ENCODE results near the gene PLCB2. TPM values are rescaled to one million over a fixed set of nuclear protein-coding genes. Genes with fewer than 3 reads are reported as not detected.
A peak's percentile ranks its signal among the peaks of the same experiment; 100 is the strongest.

PLCB2 gene
- total RNA-seq, 1 donor from 2014 or later = 0.56 TPM

DNA sequence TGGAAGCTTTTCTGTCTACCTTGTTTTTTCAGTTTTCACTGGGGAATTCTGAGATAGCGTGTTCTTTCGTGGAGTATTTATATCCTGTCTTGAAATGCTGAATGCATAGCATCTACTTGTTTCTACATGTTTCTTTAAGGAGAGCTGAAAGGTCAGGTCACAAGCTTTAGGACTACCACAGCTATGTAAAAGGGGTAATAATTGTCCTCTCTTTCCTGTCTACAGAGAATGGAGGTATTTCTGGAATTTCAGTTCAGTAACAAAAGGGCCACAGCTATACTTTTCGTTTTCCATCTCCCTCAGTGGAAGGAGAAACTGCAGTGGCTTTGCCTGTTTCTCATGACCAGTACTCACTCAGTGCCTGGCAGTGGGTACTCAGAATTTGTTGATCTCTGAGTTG, 20.4 kb upstream of the PLCB2 start:
- Histone ChIP-seq H3K9me3 (ENCODE audit: low read depth) (no peaks in the 10 kb centered on the region), H3K79me2 (ENCODE audit: low read depth) (no peaks in the 10 kb centered on the region), H3K36me3 (no peaks in the 10 kb centered on the region), H3K27me3 (peaks cover 57% of the 10 kb centered on the region), H3K4me3 (no peak overlapping the region), H4K20me1 (ENCODE audit: low read depth) (peaks cover 41% of the 10 kb centered on the region), H2AFZ (replicated peaks) (no peak overlapping the region), H3K4me1 (peaks cover 43% of the 10 kb centered on the region), H3K9ac (no peak overlapping the region), H3K4me2 (peak overlapping the region; percentile 68), H3F3A (ENCODE audit: low read depth) (peaks cover 38% of the 10 kb centered on the region), H3K27ac (no peak overlapping the region)
- no peaks in the 10 kb centered on the region for H3K9me3 Mint-ChIP-seq
- H3K4me1 Mint-ChIP-seq = peaks cover 60% of the 10 kb centered on the region
- no peak overlapping the region for H3K27ac Mint-ChIP-seq
- DNase-seq (ENCODE audit: low spot score) = no peak
- H3K27me3 Mint-ChIP-seq (ENCODE audit: insufficient read depth, low read depth) = peaks cover 7% of the 10 kb centered on the region
- no peak for TF ChIP-seq EZH2 (IDR thresholded peaks at IDR 0.05)
- peak overlapping the region; percentile 35 for H3K4me3 Mint-ChIP-seq
- H3K36me3 Mint-ChIP-seq = peaks cover 7% of the 10 kb centered on the region

DNA sequence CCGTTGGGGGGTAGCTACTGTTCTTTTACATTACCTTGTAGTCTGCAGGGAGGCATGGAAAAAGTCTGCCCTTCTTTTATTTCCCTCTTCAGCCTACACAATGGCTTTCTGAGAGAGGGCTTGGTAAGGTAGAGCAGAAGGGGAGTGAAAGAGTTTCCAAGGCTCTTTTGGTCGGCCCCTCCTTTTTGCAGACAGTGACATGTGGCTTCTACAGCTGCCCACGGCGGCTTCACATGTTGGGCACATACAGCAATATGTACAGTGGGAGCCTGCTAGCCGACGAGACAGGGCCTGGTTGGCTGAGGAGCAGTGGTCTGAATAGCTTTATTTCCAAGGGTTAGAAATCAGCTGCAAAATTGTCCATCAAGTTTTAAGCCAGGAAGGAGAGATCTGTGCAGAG, 19.7 kb upstream of the PLCB2 start:
- H3K36me3 ChIP-seq = no peaks in the 10 kb centered on the region
- H3K27ac ChIP-seq = no peak overlapping the region
- peak overlapping the region; percentile 9 for H3K4me3 ChIP-seq
- H3K27me3 ChIP-seq = peaks cover 64% of the 10 kb centered on the region
- TF ChIP-seq, protein P1, sequence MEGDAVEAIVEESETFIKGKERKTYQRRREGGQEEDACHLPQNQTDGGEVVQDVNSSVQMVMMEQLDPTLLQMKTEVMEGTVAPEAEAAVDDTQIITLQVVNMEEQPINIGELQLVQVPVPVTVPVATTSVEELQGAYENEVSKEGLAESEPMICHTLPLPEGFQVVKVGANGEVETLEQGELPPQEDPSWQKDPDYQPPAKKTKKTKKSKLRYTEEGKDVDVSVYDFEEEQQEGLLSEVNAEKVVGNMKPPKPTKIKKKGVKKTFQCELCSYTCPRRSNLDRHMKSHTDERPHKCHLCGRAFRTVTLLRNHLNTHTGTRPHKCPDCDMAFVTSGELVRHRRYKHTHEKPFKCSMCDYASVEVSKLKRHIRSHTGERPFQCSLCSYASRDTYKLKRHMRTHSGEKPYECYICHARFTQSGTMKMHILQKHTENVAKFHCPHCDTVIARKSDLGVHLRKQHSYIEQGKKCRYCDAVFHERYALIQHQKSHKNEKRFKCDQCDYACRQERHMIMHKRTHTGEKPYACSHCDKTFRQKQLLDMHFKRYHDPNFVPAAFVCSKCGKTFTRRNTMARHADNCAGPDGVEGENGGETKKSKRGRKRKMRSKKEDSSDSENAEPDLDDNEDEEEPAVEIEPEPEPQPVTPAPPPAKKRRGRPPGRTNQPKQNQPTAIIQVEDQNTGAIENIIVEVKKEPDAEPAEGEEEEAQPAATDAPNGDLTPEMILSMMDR (IDR thresholded peaks at IDR 0.05) = no peak
- peak; percentile 10 for TF ChIP-seq EZH2 (IDR thresholded peaks at IDR 0.05)
- H2AFZ ChIP-seq (replicated peaks) = no peak overlapping the region
- Mint-ChIP-seq H3K27ac (no peak overlapping the region), H3K4me3 (peak overlapping the region; percentile 68), H3K27me3 (ENCODE audit: insufficient read depth, low read depth) (peaks cover 10% of the 10 kb centered on the region), H3K36me3 (peaks cover 7% of the 10 kb centered on the region), H3K9me3 (no peaks in the 10 kb centered on the region), H3K4me1 (peaks cover 64% of the 10 kb centered on the region)
- H3K9ac ChIP-seq = no peak overlapping the region
- H4K20me1 ChIP-seq (ENCODE audit: low read depth) = peaks cover 48% of the 10 kb centered on the region
- no peaks in the 10 kb centered on the region for H3K9me3 ChIP-seq (ENCODE audit: low read depth)
- H3K4me2 ChIP-seq = peak overlapping the region; percentile 68
- H3K79me2 ChIP-seq (ENCODE audit: low read depth) = no peaks in the 10 kb centered on the region
- peaks cover 44% of the 10 kb centered on the region for H3F3A ChIP-seq (ENCODE audit: low read depth)
- peak; percentile 60 for DNase-seq (ENCODE audit: low spot score)
- H3K4me1 ChIP-seq = peaks cover 47% of the 10 kb centered on the region

DNA sequence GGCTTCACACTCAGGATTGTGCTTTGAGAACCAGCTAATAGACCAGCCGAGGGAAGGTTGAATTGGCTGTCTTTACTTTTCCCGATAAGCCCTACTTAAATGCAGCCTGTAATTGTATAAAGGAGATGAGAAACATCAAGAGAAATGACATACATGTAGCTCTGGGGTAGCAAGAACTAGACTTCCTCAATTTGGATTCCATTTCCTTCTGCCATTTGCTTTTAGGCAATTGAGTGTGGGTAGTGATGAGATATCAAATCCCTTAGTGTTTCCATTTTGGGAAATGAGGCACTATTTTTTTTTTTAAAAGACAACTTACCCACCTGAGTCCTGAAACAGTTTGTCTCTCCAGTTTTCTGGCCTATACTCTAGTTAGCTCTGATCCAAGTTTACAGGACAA, 18.0 kb upstream of the PLCB2 start:
- Histone ChIP-seq H3K9me3 (ENCODE audit: low read depth) (no peaks in the 10 kb centered on the region), H3K27me3 (peaks cover 78% of the 10 kb centered on the region), H3K9ac (no peak overlapping the region), H2AFZ (replicated peaks) (no peak overlapping the region), H3K4me3 (no peak overlapping the region), H3K79me2 (ENCODE audit: low read depth) (no peaks in the 10 kb centered on the region), H3K4me2 (peak overlapping the region; percentile 9), H3F3A (ENCODE audit: low read depth) (peaks cover 48% of the 10 kb centered on the region), H3K4me1 (peaks cover 50% of the 10 kb centered on the region), H4K20me1 (ENCODE audit: low read depth) (peaks cover 50% of the 10 kb centered on the region), H3K27ac (no peak overlapping the region), H3K36me3 (no peaks in the 10 kb centered on the region)
- DNase-seq (ENCODE audit: low spot score) = no peak
- Mint-ChIP-seq H3K9me3 (no peaks in the 10 kb centered on the region), H3K4me1 (peaks cover 70% of the 10 kb centered on the region), H3K27me3 (ENCODE audit: insufficient read depth, low read depth) (peaks cover 16% of the 10 kb centered on the region), H3K27ac (no peak overlapping the region), H3K36me3 (peaks cover 7% of the 10 kb centered on the region), H3K4me3 (peak overlapping the region; percentile 91)
- TF ChIP-seq EZH2phosphoT487 (IDR thresholded peaks at IDR 0.05) (no peak), EZH2 (IDR thresholded peaks at IDR 0.05) (no peak)
- TF ChIP-seq, protein P1 (IDR thresholded peaks at IDR 0.05) = no peak

DNA sequence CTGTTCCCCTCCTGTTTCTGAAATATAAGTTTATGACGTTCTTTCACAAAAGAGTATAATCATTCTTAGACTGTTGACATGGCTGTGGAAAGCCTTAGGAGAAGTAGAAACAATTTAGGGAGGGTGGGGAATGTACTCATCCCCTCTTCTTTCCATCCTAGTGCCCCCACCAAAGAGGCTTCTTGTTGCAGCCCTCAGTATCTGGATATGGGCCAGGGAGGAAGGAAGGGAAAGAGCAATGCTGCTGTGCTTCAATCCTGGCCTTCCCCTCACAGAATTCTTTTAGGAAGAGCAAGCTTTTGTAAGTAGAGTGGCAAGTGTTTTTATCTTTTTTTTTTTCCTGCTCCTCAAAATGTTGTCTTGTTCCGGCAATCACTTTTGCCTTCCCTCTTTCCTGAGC, 17.5 kb upstream of the PLCB2 start:
- Histone ChIP-seq H3F3A (ENCODE audit: low read depth) (peaks cover 48% of the 10 kb centered on the region), H3K4me1 (peaks cover 50% of the 10 kb centered on the region), H3K9me3 (ENCODE audit: low read depth) (no peaks in the 10 kb centered on the region), H3K27ac (no peak overlapping the region), H3K9ac (no peak overlapping the region), H3K4me2 (peak overlapping the region; percentile 93), H3K36me3 (no peaks in the 10 kb centered on the region), H4K20me1 (ENCODE audit: low read depth) (peaks cover 50% of the 10 kb centered on the region), H3K79me2 (ENCODE audit: low read depth) (no peaks in the 10 kb centered on the region), H2AFZ (replicated peaks) (no peak overlapping the region), H3K27me3 (peaks cover 73% of the 10 kb centered on the region), H3K4me3 (peak overlapping the region; percentile 74)
- no peak overlapping the region for H3K27ac Mint-ChIP-seq
- H3K9me3 Mint-ChIP-seq = no peaks in the 10 kb centered on the region
- TF ChIP-seq EZH2phosphoT487 (IDR thresholded peaks at IDR 0.05) (no peak), EZH2 (IDR thresholded peaks at IDR 0.05) (no peak)
- TF ChIP-seq, protein P1 (IDR thresholded peaks at IDR 0.05) = no peak
- DNase-seq (ENCODE audit: low spot score) = no peak
- H3K36me3 Mint-ChIP-seq = peaks cover 7% of the 10 kb centered on the region
- peaks cover 71% of the 10 kb centered on the region for H3K4me1 Mint-ChIP-seq
- H3K27me3 Mint-ChIP-seq (ENCODE audit: insufficient read depth, low read depth) = peaks cover 18% of the 10 kb centered on the region
- H3K4me3 Mint-ChIP-seq = peak overlapping the region; percentile 91

Data from neural progenitor cell (in vitro differentiated cells).